MM.1S (cell line): Measurements from ENCODE around the gene RAD17.
"Not testable (repeated sequence)": the region's sequence is repeated elsewhere in the genome, so short reads cannot be mapped to it uniquely, and the experiment has no call there.

Experiments
- CTCF ChIP-seq: fragments of 300-600 bp; sonication (generic); IDR thresholded peaks from 2 replicates; pipeline ENCODE4 v1.5.1; 2016; ENCODE audit warnings: antibody characterized with exemption, low read length, mixed read lengths
- EZH2 ChIP-seq: fragments of 300-600 bp; sonication (generic); optimal IDR thresholded peaks from 2 replicates; pipeline ENCODE3; 2017; ENCODE audit warnings: low read depth, mild to moderate bottlenecking, antibody characterized with exemption, low read length, mixed read lengths

- not testable (repeated sequence) for TF ChIP-seq EZH2, CTCF
Observed at GRCh38 chr5:69455428-69455988, 85.9 kb downstream of the RAD17 start.
